ENCODE results near the gene FAM107B.

FAM107B gene

GRCh38 chr10:14775656-14776055 lies 959 bp upstream of the FAM107B start:
- DNase-seq, result no peak

DNA sequence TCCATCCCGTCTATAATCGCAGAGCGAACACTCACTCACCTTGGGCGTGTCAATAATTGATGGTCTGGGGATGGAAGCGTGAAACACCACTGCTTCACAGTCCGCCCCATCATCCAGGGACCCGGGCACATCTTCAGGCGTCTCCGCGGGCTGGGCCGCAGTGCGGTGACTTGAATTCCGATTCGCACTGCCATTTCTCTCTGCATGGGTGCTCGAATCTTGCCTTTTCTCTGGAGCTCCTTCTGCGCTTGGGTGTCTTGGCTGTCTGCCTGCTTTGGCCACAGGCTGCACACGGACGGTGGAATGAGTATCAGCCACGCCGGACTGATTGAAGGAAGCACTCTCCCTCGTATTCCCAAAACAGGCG lies 500 bp downstream of the FAM107B start:
- no peak for DNase-seq

GRCh38 chr10:14773551-14774213 lies 1.0 kb downstream of the FAM107B start:
- DNase-seq, result no peak

DNA sequence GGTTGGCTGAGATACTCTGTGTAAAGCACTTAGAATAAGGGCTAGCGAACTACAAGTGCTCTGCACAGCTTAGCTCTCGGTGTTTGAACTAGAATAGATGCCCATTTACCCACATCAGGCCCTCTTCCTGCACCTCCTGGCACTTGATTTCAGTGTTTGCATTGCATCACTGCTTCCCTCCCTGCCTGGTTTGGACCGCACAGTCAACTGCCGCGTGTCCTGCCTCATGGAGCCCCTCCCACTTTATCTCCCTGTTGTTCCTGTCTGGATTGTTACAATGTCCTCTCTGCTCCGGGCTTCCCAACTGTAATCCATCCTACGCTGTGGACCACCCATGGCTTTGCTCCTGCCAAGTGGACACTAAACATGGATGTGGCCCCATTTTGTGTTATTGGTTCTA lies 2.3 kb downstream of the FAM107B start:
- no peak for DNase-seq

- no peak for DNase-seq
Measured at GRCh38 chr10:14770927-14771326, 3.8 kb downstream of the FAM107B start.

DNA sequence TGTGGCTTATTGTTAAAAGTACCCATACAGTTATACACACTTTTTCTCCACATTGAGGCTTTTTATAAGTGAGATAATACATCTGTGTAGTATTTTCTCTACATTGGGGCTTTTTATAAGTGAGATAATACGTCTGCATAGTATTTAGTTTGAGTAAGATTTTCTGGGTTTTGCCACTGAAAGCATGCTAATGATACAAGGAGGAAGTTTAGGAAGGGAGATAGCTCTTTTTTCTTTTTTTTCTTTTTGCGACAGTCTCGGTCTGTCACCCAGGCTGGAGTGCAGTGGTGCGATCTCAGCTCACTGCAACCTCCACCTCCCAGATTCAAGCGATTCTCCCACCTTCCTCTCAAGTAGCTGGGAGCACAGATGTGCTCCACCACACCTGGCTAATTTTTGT lies 13.3 kb downstream of the FAM107B start:
- DNase-seq, result no peak

DNA sequence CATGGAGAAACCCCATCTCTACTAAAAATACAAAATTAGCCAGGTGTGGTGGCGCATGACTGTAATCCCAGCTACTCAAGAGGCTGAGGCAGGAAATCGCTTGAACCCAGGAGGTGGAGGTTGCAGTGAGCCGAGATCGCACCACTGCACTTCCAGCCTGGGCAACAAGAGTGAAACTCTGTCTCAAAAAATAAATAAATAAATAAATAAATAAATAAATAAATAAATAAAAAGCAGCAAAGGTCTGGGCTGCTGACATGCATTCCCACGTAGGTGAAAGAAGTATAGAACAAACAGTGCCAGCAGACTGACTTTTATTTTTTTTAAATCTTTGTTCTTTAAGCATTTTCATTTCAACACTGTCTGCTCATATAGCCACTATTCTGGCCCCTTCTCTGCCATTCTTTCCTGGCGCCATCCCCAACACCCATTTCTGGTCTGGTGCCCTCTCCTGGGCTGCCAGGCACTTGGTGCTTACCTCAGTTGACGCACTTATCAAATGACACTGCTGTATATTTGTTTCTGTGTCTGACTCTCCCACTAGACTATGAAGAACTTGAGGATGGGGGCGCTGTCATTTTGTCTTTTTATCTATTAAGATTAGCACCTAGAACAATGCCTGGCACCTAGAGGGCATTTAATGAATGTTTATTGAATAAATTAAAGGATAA lies 15.6 kb downstream of the FAM107B start:
- no peak for DNase-seq

DNA sequence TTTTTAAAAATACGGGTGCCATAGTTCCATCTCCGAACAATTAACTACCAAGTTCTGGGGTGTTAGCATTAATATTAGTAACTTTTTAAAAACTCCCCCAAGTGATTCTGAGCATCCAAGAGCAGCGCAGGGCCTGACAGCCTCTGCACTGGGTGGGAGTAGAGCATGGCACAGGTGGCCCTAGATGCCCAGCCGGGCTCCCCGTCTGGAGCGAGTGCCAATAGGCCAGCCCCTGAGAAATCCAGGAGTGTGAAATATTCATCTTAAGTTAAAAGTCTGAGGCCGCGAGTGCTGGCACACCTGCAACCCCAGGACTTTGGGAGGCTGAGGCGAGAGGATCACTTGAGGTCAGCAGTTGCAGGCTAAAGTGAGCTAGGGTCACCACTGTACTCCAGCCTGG lies 16.2 kb downstream of the FAM107B start:
- no peak for DNase-seq

GRCh38 chr10:14757986-14758385 lies 16.7 kb downstream of the FAM107B start:
- no peak for DNase-seq

GRCh38 chr10:14757394-14757793 lies 17.3 kb downstream of the FAM107B start:
- DNase-seq, result no peak

- DNase-seq, result no peak
Measured at GRCh38 chr10:14753441-14753840, 21.3 kb downstream of the FAM107B start.

DNA sequence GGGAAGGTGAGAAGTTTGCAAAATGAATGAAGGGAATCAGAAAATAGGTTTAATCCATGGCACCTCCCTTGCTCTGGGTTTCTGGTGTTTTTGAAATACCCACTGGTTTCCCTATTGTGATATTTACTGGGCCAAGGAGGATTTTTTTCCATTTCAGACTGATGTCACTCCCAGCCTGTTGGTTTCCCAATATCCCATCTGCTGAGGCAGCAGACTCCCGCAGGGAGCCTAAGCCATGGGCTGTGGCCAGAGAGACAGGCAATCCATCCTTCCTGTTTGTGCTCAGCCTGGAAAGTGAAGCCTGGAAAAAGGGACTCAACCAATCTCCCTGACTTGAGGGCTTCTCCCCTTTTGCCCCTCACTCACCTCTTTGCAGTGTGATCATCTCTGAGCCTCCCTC lies 22.8 kb downstream of the FAM107B start:
- DNase-seq, result no peak

- DNase-seq, result no peak
Measured at GRCh38 chr10:14751014-14751896, 23.4 kb downstream of the FAM107B start.

DNA sequence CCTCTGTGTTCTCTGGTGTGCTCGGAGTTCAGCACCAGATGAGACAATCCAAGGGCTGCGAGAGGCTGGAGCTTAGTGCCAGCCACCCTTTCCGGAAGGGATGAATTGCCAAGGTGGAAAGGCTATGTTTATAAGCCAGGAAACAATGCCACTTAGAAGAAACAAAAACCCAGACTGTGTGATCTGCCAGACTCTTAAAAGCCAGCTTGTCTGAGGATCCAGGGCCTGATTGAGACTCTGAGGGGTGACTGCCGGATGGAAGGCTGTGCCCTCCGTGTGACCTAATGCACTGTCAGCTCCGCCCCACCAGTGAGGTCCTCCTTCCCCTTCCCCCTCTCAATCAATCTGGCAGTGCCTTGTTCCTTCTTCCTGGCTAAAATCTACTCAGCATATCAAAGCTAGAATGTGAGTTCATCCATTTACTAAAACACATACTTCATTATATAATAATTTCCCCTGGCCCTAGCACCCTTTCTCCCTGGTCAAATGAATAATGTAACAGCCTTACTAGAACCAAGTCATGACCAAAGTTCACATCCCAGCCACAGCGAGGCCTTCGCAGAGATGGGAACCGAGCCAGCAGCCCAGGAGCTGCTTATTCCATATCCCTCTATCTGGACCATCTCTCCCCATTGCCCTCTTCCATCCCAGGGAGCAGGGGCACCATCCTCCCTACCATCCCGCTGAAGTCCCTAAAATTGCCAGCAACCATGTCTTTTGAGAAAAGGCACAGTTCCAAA lies 25.5 kb downstream of the FAM107B start:
- DNase-seq, result no peak

- no peak for DNase-seq
Measured at GRCh38 chr10:14748441-14748840, 26.3 kb downstream of the FAM107B start.

DNA sequence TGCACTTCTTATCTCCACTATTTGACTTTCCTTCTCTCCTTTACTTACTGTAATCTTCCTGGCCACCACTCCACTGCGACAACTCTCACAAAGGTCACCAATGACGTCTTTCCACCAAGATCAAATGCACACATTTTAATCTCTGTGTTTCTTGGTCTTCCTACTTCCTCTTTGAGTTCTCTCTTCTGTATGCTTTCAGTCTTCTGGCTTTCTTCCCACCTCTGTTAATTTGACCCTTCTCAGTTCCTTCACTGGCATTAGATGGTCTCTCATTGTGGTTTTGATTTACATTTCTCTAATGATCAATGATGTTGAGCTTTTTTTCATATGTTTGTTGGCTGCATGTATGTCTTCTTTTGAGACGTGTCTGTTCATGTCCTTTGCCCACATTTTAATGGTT lies 31.9 kb downstream of the FAM107B start:
- no peak for DNase-seq

GRCh38 chr10:14742382-14742781 lies 32.3 kb downstream of the FAM107B start:
- DNase-seq, result no peak

DNA sequence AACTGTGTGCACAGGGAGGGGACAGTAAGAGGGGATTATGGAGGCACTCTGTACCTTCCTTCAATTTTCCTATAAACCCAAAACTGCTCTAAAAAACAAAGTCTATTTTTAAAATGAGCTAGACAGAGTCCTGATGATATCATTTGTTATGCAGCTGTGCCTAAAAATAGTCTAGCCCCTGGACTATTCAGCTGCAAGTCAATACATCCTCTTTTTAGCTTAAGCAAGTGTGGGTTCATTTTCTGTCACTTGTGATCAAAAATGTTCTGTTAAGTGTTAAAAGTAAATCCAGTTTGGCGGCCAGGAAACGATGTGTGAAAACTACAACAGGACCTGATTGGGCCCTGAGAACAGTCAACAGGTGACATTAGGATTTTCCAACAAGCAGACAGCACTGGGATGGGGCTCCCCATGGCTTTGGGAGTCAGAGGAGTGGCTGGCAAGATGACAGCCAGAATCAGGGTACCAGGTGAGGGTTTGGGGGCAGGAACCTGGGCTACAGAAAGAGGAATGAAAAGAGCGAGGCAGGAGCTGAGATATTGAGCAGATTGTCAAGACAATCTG lies 33.9 kb downstream of the FAM107B start:
- no peak for DNase-seq

GRCh38 chr10:14737808-14738545 lies 36.7 kb downstream of the FAM107B start:
- DNase-seq, result no peak

DNA sequence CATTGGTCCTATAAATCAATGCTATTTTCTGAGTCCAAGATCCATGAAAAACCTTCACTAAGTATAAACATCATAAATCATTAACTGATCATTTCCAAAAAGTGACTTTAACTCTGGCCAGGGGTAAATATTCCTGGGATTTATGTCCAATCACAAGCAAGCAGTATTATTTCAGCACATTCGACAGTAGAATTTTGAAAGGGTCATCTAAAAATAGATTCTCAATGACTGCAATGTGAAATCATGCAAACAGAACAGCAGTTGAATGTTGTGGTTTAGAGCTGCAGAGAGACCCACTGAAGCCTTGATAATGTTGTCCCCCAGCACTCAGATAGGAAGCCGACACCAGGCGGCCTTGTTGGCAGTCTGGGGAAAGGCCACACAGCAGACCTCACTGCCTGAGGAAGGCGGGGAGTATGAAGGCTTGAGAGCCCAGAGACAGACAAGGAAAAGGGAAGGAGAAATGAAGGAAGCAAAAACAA lies 38.1 kb downstream of the FAM107B start:
- DNase-seq, result no peak

DNA sequence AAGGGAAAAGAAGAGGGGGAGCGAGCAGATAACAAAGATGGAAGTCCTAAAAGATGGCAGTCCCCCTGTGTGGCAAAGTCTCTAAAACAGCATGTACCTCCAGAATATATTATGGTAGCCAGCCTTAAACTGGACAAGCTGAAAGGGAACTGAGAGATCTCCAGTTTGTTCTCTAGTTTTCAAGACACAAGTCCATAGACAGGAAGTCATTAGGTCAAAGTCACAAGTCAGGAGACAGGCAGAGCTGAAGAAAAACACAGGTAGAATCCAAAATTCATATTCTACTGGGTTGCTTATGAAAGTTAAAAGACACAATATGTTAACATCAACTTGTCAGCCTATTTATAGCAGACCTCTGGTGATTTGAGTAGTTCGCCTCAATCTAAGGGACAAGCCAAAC lies 38.7 kb downstream of the FAM107B start:
- DNase-seq, result no peak

Measured in activated CD4-positive, CD25-positive, alpha-beta regulatory T cell (primary cell).